Stimulated activated CD4-positive, alpha-beta T cell treated with anti-CD3 and anti-CD28 coated beads, Interleukin-1b, Interleukin-23, amount 100 ng/mL, for 24 hours (primary cell): ENCODE measurements around the gene DUOX2.
"Not testable (repeated sequence)": the region's sequence is repeated elsewhere in the genome, so short reads cannot be mapped to it uniquely, and the experiment has no call there.

Experiments used
- DNase-seq, 4 experiments: peaks; one replicate each; pipeline ENCODE4 v3.0.0-alpha.2; 2020; ENCODE audit warnings: low read depth in 4 of 4, low spot score in 1 of 4

The DUOX2 gene

DNA sequence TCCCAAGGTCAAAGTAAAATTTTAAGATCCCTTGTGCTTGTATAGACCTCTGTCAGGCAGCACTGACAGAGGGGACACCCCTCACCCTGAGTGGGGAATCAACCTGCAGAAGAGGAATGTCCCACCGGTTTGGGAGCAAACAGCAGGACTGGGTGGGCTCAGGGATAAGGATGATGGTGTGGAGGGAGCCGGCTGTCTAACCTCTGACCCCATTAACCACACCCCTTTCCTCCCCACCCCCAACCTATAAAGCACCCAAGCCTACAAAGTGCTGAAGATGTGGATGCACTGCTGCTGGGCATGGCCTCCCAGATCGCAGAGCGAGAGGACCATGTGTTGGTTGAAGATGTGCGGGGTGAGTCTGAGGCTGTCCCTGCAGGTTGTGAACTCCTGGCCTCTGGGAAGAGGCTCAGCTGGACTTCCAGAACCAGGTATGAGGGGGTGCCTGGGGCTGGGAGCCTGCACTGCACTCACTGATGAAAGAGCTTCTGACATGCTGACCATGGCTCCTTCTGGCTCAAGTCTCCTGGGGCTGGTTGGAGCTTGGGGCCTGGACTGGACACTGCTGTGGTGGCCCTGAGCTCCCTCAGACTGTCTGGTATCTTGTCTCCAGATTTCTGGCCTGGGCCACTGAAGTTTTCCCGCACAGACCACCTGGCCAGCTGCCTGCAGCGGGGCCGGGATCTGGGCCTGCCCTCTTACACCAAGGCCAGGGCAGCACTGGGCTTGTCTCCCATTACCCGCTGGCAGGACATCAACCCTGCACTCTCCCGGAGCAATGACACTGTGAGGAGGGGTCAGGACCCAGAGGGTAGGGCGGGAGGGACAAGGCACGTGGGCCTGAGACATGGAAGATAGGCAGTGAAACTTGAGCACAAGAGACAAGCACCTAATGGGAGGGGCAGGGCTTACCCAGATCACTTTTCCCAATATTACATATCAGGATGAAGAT lies 25.1 kb upstream of the DUOX2 start:
- no peak for DNase-seq

DNA sequence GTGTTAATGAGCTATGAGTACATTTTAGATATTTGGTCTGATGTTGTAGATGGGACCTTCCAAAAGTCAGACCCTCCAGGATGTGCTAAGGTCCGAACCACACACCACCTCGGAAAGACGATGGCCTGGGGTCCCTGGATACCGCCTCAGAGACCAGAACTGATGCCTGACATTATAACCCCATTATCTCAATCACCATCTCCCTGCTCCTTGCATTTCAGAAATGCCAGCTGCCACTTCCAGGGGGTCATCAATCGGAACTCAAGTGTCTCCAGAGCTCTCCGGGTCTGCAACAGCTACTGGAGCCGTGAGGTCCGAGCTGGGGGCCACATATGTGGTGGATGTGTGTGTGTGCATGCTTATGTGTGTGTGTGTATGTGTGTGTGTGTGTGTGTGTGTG lies 23.7 kb upstream of the DUOX2 start:
- DNase-seq = no peak

DNA sequence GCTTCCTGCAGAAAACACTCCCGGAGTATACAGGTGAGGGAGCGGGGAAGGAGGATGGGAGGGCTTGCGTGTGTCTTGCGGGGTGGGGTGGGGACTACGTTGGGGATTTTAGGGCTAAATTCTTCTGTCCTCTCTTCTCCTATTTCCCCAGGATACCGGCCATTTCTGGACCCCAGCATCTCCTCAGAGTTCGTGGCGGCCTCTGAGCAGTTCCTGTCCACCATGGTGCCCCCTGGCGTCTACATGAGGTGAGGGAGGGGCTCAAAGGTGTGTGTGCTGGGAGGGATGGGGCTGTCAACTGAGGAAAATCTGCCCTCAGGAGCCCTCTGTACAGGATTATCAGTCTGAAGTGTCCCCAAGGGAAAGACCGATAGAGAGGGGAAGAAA lies 22.4 kb upstream of the DUOX2 start:
- DNase-seq = no peak

DNA sequence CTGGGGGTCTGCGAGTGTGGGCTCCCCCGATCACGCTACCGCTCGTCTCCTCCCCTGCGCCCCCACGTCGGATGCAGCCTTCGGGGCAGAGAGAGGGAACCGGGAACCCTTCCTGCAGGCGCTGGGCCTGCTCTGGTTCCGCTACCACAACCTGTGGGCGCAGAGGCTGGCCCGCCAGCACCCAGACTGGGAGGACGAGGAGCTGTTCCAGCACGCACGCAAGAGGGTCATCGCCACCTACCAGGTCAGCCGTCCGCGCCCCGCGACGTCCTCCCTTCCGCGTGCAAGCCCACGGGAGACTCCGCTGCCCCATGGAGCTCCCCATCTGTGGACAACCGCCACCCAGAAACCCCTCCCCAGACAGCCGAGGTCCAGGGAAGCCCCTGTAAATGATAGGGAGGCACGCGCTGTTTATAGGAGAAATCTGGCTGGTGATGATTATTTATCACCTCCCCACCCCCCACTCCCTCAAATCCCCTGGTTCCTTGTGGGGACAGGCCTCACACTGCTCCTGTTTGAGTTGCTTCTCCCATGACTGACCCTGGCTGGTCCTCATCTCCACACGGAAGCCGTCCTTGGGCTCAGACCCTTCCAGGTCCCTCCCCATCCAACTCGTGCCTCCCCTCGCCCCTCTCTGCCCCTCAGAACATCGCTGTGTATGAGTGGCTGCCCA lies 21.9 kb upstream of the DUOX2 start:
- DNase-seq = not testable (repeated sequence)

DNA sequence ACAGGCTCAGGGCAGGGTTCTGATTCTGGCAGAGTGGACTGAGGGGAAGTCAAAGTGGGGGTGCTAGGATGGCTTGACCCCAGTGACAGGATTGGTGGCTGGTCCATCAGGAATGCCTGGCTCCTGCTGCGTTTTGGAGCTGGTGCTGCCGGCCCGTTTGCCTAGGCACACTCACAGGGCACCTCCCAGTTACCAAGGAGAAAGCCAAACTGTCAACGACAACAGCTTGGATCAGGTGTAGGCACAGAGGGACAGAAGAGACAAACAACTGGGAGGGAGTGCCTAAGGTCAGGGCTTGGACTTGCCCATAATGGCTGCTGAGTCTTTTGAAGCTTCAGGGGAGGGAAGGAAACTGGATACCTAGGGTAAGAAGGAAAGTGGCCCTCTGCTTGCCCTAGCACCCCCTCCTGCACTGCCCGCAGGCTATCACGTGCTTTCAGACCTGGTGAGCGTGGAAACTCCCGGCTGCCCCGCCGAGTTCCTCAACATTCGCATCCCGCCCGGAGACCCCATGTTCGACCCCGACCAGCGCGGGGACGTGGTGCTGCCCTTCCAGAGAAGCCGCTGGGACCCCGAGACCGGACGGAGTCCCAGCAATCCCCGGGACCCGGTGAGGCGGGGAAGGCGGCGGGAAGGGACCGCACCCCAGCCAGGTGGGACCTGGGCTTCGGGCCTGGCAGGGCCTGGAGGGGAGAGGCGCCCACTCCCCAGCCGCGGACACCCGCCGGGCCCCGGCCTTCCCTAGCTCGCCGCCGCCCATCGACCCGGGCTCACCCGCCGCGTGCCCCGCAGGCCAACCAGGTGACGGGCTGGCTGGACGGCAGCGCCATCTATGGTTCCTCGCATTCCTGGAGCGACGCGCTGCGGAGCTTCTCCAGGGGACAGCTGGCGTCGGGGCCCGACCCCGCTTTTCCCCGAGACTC lies 21.0 kb upstream of the DUOX2 start:
- no peak for DNase-seq

DNA sequence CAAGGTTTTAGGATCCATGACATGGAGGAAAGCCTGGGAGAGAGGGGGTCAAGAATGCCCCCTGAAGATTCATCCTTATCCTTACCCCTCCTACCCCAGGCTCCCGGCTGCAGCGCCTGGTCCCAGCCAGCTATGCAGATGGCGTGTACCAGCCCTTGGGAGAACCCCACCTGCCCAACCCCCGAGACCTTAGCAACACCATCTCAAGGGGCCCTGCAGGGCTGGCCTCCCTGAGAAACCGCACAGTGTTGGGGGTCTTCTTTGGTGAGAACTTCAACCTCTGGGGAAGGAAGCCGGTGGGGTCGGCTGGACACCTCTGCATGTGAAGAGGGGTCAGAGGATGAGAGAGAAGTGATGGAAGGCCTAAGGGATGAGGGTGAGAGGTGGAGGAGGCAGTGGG lies 20.1 kb upstream of the DUOX2 start:
- DNase-seq = no peak

DNA sequence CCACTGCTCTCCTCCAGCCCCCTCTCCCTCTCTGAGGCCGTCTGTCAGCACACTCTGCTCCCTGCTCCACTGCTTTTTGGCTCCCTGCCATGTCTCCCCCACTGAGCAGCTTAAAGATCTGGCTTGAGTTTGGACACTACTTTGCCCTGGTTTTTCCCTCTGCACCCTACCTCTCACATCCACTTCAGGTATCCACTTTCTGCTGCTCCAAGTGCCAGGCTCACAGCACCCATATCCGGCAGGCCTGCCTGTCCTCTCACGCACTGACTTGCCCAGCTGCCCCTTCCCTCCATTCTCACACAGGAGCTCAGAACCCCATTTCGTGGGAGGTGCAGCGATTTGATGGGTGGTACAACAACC lies 19.6 kb upstream of the DUOX2 start:
- DNase-seq = no peak

DNA sequence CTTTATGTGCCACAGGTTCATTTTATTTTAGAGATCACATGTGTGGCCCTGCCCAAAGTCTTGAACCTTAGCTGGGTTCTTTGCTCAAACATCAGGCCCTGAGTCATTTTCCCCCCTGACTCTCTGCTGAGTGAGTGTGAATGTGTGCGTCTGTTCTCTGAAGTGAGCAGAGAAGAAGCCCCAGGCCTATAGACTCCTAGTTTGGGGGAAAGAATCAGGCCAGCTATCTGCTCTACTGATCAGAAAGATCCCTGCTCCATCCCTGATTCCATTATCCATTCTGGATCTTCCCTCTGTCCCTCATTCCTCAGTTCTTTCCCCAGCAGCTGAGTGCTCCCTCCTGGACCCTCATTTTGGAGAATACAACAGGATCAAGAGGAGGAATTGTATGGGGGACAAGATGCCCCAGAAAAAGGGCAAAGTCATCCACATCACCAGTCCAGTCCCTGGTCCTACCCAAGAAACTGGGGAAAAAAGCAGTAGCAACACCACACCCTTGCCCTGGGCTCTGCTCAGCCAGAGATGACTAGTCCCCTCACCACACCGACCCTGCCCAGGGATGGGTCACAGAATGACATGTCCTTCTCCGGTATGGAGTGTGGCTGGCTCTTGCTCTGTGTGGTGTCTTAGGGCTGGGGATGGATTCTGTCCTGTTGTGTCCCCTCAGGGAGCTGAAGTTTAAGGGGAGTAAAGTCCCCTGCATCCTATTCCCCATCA lies 19.0 kb upstream of the DUOX2 start:
- DNase-seq = no peak

DNA sequence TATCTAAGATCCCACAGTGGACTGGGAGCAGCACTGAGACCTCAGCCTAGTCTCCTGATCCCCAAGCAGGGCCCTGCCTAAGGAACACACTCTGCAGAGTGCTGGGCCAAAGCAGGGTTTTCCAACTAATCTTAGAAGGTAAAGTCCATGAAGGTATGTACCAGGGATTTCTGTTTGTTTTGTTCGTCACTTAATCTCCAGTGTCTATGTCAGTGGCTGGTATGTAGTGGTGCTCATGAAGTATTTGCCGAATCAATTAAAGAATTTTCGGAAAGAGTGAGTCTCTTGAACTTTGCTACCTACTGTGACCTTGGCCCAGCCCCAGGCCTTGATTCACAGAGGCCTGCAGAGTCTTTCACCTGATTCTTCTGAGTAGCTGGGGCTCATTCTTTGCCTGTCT lies 17.5 kb upstream of the DUOX2 start:
- no peak for DNase-seq

DNA sequence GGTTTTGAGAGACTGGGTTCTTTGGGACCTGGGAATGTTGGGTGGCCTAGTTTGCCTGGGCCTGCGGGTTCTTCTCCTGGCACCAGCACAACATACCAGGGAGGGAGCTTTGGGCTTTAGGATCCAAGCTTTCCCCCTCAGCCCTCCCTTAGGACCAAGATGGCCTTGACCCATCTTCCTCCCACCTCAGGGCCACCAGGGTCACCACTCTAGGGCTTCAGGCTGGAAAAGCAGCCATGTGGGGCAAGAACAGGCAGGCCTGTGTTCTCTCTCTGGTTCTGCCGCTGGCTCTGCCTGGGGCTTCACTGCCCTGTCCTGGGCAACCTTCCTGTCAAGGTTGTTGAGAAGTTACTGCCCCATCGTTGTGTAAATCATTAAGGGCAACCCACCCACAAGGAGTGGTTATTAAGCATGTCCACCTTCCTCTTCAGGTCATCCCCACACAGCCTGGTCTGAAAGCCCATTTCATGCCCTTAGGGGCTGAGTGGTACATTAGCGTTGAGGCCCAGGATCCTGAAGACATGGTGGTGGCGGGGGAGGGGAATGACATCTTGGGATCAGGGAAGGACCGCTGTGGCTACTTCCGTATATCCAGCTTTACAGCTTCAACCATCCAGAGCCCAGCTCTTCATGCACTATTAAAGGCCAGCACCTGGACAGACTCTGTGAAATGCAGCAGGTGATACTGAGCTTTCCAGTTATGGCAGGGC lies 16.5 kb upstream of the DUOX2 start:
- DNase-seq = no peak

DNA sequence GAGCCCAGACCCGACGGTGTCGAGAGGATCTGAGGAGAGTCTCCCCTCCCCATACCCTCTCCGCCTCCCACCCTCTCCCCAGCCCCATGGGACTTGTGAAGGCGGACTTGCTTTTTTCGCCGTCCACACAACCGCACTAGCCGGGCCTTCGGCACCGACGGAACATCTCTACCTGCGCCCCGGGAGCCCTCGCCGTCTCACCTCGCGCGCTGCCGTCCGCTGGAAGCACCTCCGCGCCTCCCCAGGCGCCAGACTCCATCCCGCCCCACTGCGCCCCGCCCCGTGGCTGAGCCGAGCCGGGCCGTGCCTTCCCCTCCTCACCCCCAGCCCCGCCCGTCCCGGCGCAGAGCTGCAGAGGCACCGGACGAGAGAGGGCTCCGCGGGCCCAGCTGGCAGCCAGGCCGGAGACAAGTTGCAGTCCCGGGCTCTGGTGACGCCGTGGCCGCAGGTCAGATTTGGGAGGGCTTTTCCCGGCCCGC lies 15.7 kb upstream of the DUOX2 start, which contains the start of the genes DUOX1 and DUOXA1:
Gene DUOX1, plus strand, starts transcription at position 344 of the 479 bp plus-strand sequence. CDS start 1,973 bp downstream, outside the sequence.
Gene DUOXA1, minus strand, starts transcription at position 229 of the 479 bp plus-strand sequence. CDS start 6,865 bp downstream, outside the sequence.
- no peak for DNase-seq

DNA sequence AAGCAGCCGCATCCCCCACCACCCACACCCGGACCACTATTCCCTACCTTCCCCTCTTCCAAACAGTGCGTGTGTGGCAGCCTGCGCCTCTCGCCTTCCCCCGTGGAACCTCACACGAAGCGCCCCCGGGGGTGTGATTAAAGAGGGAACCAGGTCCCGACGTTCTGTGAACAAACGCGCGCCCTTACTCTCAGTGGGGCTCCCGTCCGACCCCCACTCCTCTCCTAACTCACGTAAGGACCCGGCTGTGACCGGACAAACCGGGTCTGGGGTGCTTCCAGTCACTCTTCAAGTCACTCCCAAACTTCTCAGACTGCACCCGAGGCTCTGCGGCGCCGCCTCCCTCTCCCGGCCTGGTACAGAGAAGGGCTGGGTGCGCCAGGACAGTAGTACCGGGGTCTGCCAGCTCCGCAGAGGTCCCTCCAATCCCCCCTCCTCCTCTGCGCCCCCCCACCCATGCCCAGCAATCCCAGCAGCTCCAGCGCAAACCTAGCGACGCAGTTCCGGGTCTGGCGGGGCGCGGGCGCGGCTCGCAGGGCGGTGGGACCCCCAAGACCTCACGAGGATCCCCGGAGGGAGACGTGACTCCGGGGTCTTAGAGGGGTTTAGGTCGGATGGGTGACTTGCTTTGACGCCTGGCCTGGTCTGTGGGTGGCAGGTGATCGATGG lies 15.1 kb upstream of the DUOX2 start:
- DNase-seq = no peak

DNA sequence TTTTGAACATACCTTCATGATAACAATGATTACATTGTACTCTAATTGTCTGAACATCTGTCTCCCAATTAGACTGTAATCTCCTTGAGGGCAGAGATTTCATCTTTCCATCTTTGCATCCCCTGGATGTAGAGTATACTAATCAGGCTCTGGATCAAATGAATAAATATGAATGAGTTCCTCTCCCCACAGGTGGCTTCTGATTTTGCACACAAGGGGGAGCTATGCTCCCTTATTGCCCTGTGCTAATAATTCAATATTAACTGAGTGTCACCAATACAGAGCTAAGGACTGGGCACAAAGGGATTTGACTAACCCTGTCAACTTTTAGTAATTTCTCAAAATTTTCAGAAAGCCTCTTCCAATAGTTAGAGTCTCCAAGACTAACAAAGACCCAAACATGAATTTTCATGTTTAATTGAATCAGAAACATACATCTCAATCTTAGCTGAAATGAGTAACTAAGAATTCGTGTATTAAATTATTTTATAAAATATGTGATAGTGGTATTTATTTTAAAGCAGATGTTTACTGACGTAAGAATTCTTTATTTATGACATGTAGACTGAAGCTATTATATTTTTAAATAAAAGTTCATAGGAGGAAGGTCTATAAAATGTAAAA lies 12.7 kb upstream of the DUOX2 start:
- no peak for DNase-seq

DNA sequence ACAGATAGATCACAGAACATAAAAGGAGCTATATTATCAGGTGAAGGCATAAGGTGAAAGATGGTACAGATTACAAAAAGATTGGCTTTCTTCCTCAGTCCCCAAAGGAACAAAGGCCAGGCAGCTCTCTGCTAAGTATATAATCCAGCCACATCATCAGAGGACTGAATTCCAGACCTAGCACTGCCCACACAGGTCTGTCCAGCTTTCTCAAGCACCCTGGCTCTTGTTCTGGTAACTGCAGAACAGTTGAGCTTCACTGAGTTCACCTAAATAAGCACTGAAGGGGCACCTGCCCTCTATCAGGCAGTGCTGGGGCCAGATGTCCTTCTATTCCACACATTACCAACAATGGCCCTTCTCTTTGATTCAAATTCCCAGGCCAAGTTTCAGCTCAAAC lies 9.4 kb upstream of the DUOX2 start:
- no peak for DNase-seq

DNA sequence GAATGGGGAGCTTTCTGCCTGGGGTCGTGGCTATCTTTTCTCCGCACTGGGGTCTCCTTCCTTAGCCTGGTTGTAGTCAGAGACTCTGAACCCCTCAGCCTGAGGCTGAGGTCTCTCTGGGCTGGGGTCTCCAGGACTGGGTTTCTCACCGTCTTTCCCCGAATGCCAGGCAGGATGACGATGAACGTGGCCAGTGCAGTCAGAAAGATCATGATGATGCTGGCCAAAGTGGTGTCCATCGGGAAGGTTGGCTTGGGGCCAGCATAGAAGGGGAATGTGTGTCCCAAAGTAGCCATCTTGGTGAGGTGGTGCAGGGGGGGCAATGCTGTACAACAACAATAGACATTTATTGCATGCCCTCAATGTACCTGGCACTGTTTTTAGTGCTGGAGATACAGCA lies 8.7 kb upstream of the DUOX2 start:
- DNase-seq = no peak

DNA sequence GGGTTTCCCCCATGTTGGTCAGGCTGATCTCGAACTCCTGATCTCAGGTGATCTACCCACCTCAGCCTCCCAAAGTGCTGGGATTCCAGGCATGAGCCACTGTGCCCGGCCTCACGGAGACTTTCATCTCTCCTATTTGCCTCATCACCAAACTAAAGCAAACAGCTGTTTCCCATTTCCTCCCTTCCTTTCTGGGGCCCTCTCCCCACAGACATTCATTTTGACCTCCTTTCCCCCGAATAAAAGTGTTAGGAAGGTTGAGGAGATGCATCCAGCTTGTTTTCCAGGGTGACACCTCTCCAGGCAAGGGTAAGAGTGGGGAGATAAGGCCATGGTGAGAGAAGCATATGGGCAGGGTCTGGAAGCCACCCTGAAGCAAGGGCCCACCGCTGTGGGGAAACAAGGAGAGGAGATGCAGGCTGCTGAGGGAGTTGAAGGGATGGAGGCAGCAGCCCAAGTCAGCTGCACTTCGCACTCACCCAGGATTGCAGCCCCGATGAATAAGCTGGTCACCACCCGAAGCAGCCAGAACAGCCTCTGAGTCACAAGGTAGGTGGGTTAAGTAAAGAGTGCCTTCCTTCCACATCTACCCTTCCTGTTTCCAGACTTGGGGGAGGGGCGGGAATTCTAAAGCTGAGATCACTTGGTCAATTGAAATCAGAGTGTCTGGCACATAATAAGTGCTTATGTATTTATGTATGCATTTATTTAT lies 7.9 kb upstream of the DUOX2 start:
- DNase-seq = no peak

DNA sequence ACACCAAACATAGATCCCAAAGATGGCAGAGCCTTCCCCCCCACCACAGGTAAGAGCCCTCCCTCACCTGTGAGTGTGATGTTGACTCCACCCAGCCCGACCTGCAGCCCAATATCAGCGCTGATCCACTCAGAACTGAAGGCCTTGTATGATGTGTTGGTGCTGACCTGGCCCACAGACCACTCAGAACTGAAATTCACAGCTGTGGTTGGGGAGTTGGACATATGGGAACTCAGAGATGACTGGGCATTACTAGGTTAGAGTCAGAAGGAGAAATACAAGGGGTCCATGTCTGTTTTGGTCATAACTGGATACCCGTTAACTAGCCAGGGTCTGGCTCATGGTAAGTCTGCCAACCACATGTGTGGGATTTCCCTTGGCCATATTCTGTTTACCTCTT lies 7.0 kb upstream of the DUOX2 start:
- DNase-seq = no peak
